GM18511 (cell line): ENCODE measurements around the gene ITGAX.
A peak's percentile ranks its signal among the peaks of the same experiment; 100 is the strongest.

Source experiments
- ATAC-seq: cut with Tn5 transposase; IDR thresholded peaks from one replicate; pipeline ENCODE4 v1.9.1; 2021; ENCODE audit warnings: mild to moderate bottlenecking, moderate library complexity; ENCODE audit not compliant: unreplicated experiment

The ITGAX gene

GRCh38 chr16:31347445-31347844 lies 7.5 kb upstream of the ITGAX start:
- ATAC-seq = no peak

GRCh38 chr16:31348579-31348978 lies 6.4 kb upstream of the ITGAX start:
- ATAC-seq = no peak

- ATAC-seq = no peak
Observed at GRCh38 chr16:31350275-31351005, 4.5 kb upstream of the ITGAX start.

GRCh38 chr16:31351246-31351941 lies 3.6 kb upstream of the ITGAX start:
- no peak for ATAC-seq

GRCh38 chr16:31351942-31352325 lies 3.0 kb upstream of the ITGAX start:
- ATAC-seq = no peak

- ATAC-seq = peak; percentile 33
Observed at GRCh38 chr16:31352376-31353115, 2.4 kb upstream of the ITGAX start.

- ATAC-seq = no peak
Observed at GRCh38 chr16:31355431-31356100, 590 bp downstream of the ITGAX start.

- ATAC-seq = no peak
Observed at GRCh38 chr16:31356566-31357323, 1.8 kb downstream of the ITGAX start.

- ATAC-seq = no peak
Observed at GRCh38 chr16:31357324-31358109, 2.5 kb downstream of the ITGAX start.

GRCh38 chr16:31360251-31360650 lies 5.3 kb downstream of the ITGAX start:
- no peak for ATAC-seq

- ATAC-seq = no peak
Observed at GRCh38 chr16:31361201-31362110, 6.5 kb downstream of the ITGAX start.

- ATAC-seq = no peak
Observed at GRCh38 chr16:31362476-31363405, 7.8 kb downstream of the ITGAX start.

GRCh38 chr16:31363721-31364120 lies 8.7 kb downstream of the ITGAX start:
- no peak for ATAC-seq

GRCh38 chr16:31364421-31364820 lies 9.4 kb downstream of the ITGAX start:
- ATAC-seq = no peak

GRCh38 chr16:31365131-31365865 lies 10.3 kb downstream of the ITGAX start:
- peak; percentile 81 for ATAC-seq

GRCh38 chr16:31367853-31368252 lies 12.9 kb downstream of the ITGAX start:
- no peak for ATAC-seq

GRCh38 chr16:31371008-31371407 lies 16.0 kb downstream of the ITGAX start:
- ATAC-seq = no peak
